Subcutaneous abdominal adipose tissue (tissue), 5 donors: ENCODE measurements around the gene GAGE12E.
"Not testable (repeated sequence)": the region's sequence is repeated elsewhere in the genome, so short reads cannot be mapped to it uniquely, and the experiment has no call there.

Experiments used
- H3K27ac ChIP-seq: one replicate; pipeline ENCODE4 v1.7.0; 2013; ENCODE audit warnings: low read depth, mild to moderate bottlenecking, inconsistent platforms, low read length, moderate library complexity
- H3K27me3 ChIP-seq, 5 donors: one replicate each; pipeline ENCODE4 v1.7.0; 2013; ENCODE audit warnings: low read length in 5 of 5, inconsistent platforms in 1 of 5; ENCODE audit not compliant: control insufficient read depth in 5 of 5, insufficient read depth in 4 of 5
- H3K36me3 ChIP-seq, 5 donors: one replicate each; pipeline ENCODE4 v1.7.0; 2013; ENCODE audit warnings: low read length in 5 of 5; ENCODE audit not compliant: control insufficient read depth in 5 of 5, insufficient read depth in 5 of 5
- H3K4me1 ChIP-seq, 5 donors: one replicate each; pipeline ENCODE4 v1.7.0; 2013; ENCODE audit warnings: low read length in 5 of 5, mild to moderate bottlenecking in 3 of 5, moderate library complexity in 1 of 5; ENCODE audit not compliant: control insufficient read depth in 5 of 5, insufficient read depth in 5 of 5
- H3K4me3 ChIP-seq, 5 donors: one replicate each; pipeline ENCODE4 v1.7.0; 2013; ENCODE audit warnings: low read length in 5 of 5, low read depth in 1 of 5
- H3K9ac ChIP-seq, 5 donors: one replicate each; pipeline ENCODE4 v1.7.0; 2013; ENCODE audit warnings: low read length in 5 of 5, mild to moderate bottlenecking in 4 of 5, moderate library complexity in 3 of 5
- H3K9me3 ChIP-seq, 5 donors: one replicate each; pipeline ENCODE4 v1.7.0; 2013; ENCODE audit warnings: low read length in 5 of 5; ENCODE audit not compliant: control insufficient read depth in 5 of 5
- donor health status: healthy.
- donor health status: healthy.
- donor health status: healthy.
- donor health status: healthy.
- donor health status: healthy.

The GAGE12E gene

DNA sequence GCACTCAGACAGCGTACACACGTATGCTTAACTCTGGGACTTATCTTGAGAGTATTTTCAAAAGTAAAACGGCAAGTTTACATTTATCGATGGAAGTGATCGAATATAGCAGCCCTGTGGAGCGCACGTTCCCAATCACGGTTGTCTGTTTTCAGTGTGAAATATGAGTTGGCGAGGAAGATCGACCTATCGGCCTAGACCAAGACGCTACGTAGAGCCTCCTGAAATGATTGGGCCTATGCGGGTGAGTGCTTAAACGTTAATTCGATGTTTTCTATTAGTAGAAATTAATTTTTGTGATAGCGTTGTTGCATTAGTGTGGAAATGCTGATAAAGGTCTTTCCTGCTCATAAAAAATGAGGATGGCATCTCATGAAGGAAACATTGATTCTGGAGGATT lies 39.4 kb downstream of the GAGE12E start:
- H3K36me3 ChIP-seq, H3K9ac ChIP-seq, H3K9me3 ChIP-seq, H3K4me3 ChIP-seq, H3K27me3 ChIP-seq, H3K27ac ChIP-seq, H3K4me1 ChIP-seq: not testable (repeated sequence)

GRCh38 chrX:49598720-49599119 lies 47.6 kb downstream of the GAGE12E start, which contains the start of gene GAGE1:
TSS of gene GAGE1 (plus strand) at chrX:49599020. CDS start at chrX:49600175, 1,155 bp downstream.
- not testable (repeated sequence) for H3K27ac ChIP-seq, H3K4me3 ChIP-seq, H3K27me3 ChIP-seq, H3K36me3 ChIP-seq, H3K4me1 ChIP-seq, H3K9me3 ChIP-seq, H3K9ac ChIP-seq
